Measurements from ENCODE around the gene PFKP. TPM values are rescaled to one million over a fixed set of nuclear protein-coding genes. Genes with fewer than 3 reads are reported as not detected.

PFKP gene
- total RNA-seq, 2 experiments from 2014 or later: 175 to 176 TPM

- ChIA-PET POLR2A (no interaction called here), CTCF (no interaction called here)
- Mint-ChIP-seq H3K4me3 (no peak overlapping the region), H3K9me3 (no peaks in the 10 kb centered on the region), H3K36me3 (peaks cover 75% of the 10 kb centered on the region), H3K27ac (no peak overlapping the region), H3K4me1 (ENCODE audit: low read depth) (no peaks in the 10 kb centered on the region), H3K27me3 (no peaks in the 10 kb centered on the region)
- DNase-seq: no peak
- intact Hi-C loops (cut with micrococcal nuclease): no loop called here
These were observed 49.3 kb downstream of the PFKP start for GRCh38 chr10:3116508-3117100.

- H3K4me3 Mint-ChIP-seq: no peak overlapping the region
- no peaks in the 10 kb centered on the region for H3K4me1 Mint-ChIP-seq (ENCODE audit: low read depth)
- H3K36me3 Mint-ChIP-seq: peaks cover 74% of the 10 kb centered on the region
- DNase-seq: no peak
- H3K9me3 Mint-ChIP-seq: no peaks in the 10 kb centered on the region
- H3K27ac Mint-ChIP-seq: no peak overlapping the region
- intact Hi-C loops (cut with micrococcal nuclease): no loop called here
- no peaks in the 10 kb centered on the region for H3K27me3 Mint-ChIP-seq
- CTCF ChIA-PET: no interaction called here
- POLR2A ChIA-PET: no interaction called here
These were observed 50.1 kb downstream of the PFKP start for GRCh38 chr10:3117486-3117885.

GRCh38 chr10:3118641-3119091 is 51.3 kb downstream of the PFKP start:
- ChIA-PET POLR2A (no interaction called here), CTCF (no interaction called here)
- intact Hi-C loops (cut with micrococcal nuclease): no loop called here
- H3K36me3 Mint-ChIP-seq: peaks cover 73% of the 10 kb centered on the region
- no peaks in the 10 kb centered on the region for H3K27me3 Mint-ChIP-seq
- no peak overlapping the region for H3K27ac Mint-ChIP-seq
- no peak overlapping the region for H3K4me3 Mint-ChIP-seq
- DNase-seq: no peak
- H3K4me1 Mint-ChIP-seq (ENCODE audit: low read depth): no peaks in the 10 kb centered on the region
- no peaks in the 10 kb centered on the region for H3K9me3 Mint-ChIP-seq

GRCh38 chr10:3119796-3120459 is 52.6 kb downstream of the PFKP start:
- POLR2A ChIA-PET: interaction anchor here (0.7 kb wide), 1 partner anchor 135 kb away, joined by 3 read pairs; no protein-coding TSS in a partner anchor
- intact Hi-C loops (cut with micrococcal nuclease): no loop called here
- DNase-seq: no peak
- H3K9me3 Mint-ChIP-seq: no peaks in the 10 kb centered on the region
- CTCF ChIA-PET: no interaction called here
- no peak overlapping the region for H3K27ac Mint-ChIP-seq
- H3K27me3 Mint-ChIP-seq: no peaks in the 10 kb centered on the region
- H3K4me3 Mint-ChIP-seq: no peak overlapping the region
- no peaks in the 10 kb centered on the region for H3K4me1 Mint-ChIP-seq (ENCODE audit: low read depth)
- H3K36me3 Mint-ChIP-seq: peaks cover 71% of the 10 kb centered on the region

GRCh38 chr10:3122034-3122433 is 54.7 kb downstream of the PFKP start:
- DNase-seq: no peak
- CTCF ChIA-PET: interaction anchor here (0.6 to 0.8 kb wide), 3 partner anchors 31 to 278 kb away, joined by 3 read pairs; no protein-coding TSS in a partner anchor
- Mint-ChIP-seq H3K27ac (no peak overlapping the region), H3K4me1 (ENCODE audit: low read depth) (no peaks in the 10 kb centered on the region), H3K36me3 (peaks cover 74% of the 10 kb centered on the region), H3K27me3 (no peaks in the 10 kb centered on the region), H3K4me3 (no peak overlapping the region), H3K9me3 (no peaks in the 10 kb centered on the region)
- intact Hi-C loops (cut with micrococcal nuclease): no loop called here
- POLR2A ChIA-PET: no interaction called here

GRCh38 chr10:3122486-3123205 is 55.3 kb downstream of the PFKP start:
- ChIA-PET POLR2A (no interaction called here), CTCF (no interaction called here)
- H3K27me3 Mint-ChIP-seq: no peaks in the 10 kb centered on the region
- H3K36me3 Mint-ChIP-seq: peaks cover 73% of the 10 kb centered on the region
- DNase-seq: no peak
- H3K4me1 Mint-ChIP-seq (ENCODE audit: low read depth): no peaks in the 10 kb centered on the region
- no peak overlapping the region for H3K4me3 Mint-ChIP-seq
- H3K27ac Mint-ChIP-seq: no peak overlapping the region
- no peaks in the 10 kb centered on the region for H3K9me3 Mint-ChIP-seq
- intact Hi-C loops (cut with micrococcal nuclease): no loop called here

GRCh38 chr10:3123571-3124411 is 56.4 kb downstream of the PFKP start:
- CTCF ChIA-PET: no interaction called here
- POLR2A ChIA-PET: no interaction called here
- intact Hi-C loops (cut with micrococcal nuclease): no loop called here
- H3K27me3 Mint-ChIP-seq: no peaks in the 10 kb centered on the region
- peaks cover 71% of the 10 kb centered on the region for H3K36me3 Mint-ChIP-seq
- H3K4me3 Mint-ChIP-seq: no peak overlapping the region
- no peaks in the 10 kb centered on the region for H3K9me3 Mint-ChIP-seq
- no peak for DNase-seq
- H3K4me1 Mint-ChIP-seq (ENCODE audit: low read depth): no peaks in the 10 kb centered on the region
- no peak overlapping the region for H3K27ac Mint-ChIP-seq

GRCh38 chr10:3124412-3125175 is 57.2 kb downstream of the PFKP start:
- Mint-ChIP-seq H3K4me3 (no peak overlapping the region), H3K36me3 (peaks cover 72% of the 10 kb centered on the region), H3K27ac (no peak overlapping the region), H3K9me3 (no peaks in the 10 kb centered on the region), H3K27me3 (no peaks in the 10 kb centered on the region), H3K4me1 (ENCODE audit: low read depth) (no peaks in the 10 kb centered on the region)
- ChIA-PET POLR2A (no interaction called here), CTCF (no interaction called here)
- DNase-seq: no peak
- intact Hi-C loops (cut with micrococcal nuclease): no loop called here

- Mint-ChIP-seq H3K36me3 (peaks cover 74% of the 10 kb centered on the region), H3K27ac (no peak overlapping the region), H3K27me3 (no peaks in the 10 kb centered on the region), H3K4me3 (no peak overlapping the region), H3K4me1 (ENCODE audit: low read depth) (no peaks in the 10 kb centered on the region), H3K9me3 (no peaks in the 10 kb centered on the region)
- no peak for DNase-seq
- intact Hi-C loops (cut with micrococcal nuclease): no loop called here
- ChIA-PET CTCF (no interaction called here), POLR2A (no interaction called here)
These were observed 58.3 kb downstream of the PFKP start for GRCh38 chr10:3125527-3126170.

GRCh38 chr10:3126249-3126648 is 58.9 kb downstream of the PFKP start:
- H3K4me1 Mint-ChIP-seq (ENCODE audit: low read depth): no peaks in the 10 kb centered on the region
- ChIA-PET CTCF (no interaction called here), POLR2A (no interaction called here)
- no peak overlapping the region for H3K27ac Mint-ChIP-seq
- no peak overlapping the region for H3K4me3 Mint-ChIP-seq
- no peak for DNase-seq
- H3K27me3 Mint-ChIP-seq: no peaks in the 10 kb centered on the region
- intact Hi-C loops (cut with micrococcal nuclease): no loop called here
- H3K9me3 Mint-ChIP-seq: no peaks in the 10 kb centered on the region
- peaks cover 73% of the 10 kb centered on the region for H3K36me3 Mint-ChIP-seq

- H3K9me3 Mint-ChIP-seq: no peaks in the 10 kb centered on the region
- CTCF ChIA-PET: no interaction called here
- intact Hi-C loops (cut with micrococcal nuclease): no loop called here
- no peaks in the 10 kb centered on the region for H3K4me1 Mint-ChIP-seq (ENCODE audit: low read depth)
- no peaks in the 10 kb centered on the region for H3K27me3 Mint-ChIP-seq
- H3K36me3 Mint-ChIP-seq: peaks cover 75% of the 10 kb centered on the region
- POLR2A ChIA-PET: no interaction called here
- no peak for DNase-seq
- no peak overlapping the region for H3K4me3 Mint-ChIP-seq
- H3K27ac Mint-ChIP-seq: no peak overlapping the region
These were observed 59.5 kb downstream of the PFKP start for GRCh38 chr10:3126741-3127346.

Data from activated CD4-positive, alpha-beta memory T cell treated with anti-CD3 and anti-CD28 coated beads for 36 hours (primary cell).